Measurements from ENCODE around the gene BGN. TPM values are rescaled to one million over a fixed set of nuclear protein-coding genes. Genes with fewer than 3 reads are reported as not detected.

The BGN gene
- total and polyA plus RNA-seq, 12 donors, result 38.7 to 202 (median 68.0) TPM

GRCh38 chrX:153446636-153446936, 48.2 kb upstream of the BGN start:
- 60 to 68% methylated on average over 10 of the region's 10 CpGs for WGBS, 2 donors
- TF ChIP-seq CTCF (IDR thresholded peaks at IDR 0.05), result no peak
- intact Hi-C loops (cut with DNase I), result no loop called here

GRCh38 chrX:153446950-153447580, 47.7 kb upstream of the BGN start:
- intact Hi-C loops (cut with DNase I), result no loop called here
- ATAC-seq (no peak), DNase-seq (no peak)
- Histone ChIP-seq H3K4me3 (no peak overlapping the region), H3K36me3 (peaks cover 0 to 20% (median 0%) of the 10 kb centered on the region in 9 donors), H3K4me1 (no peaks in the 10 kb centered on the region), H3K27me3 (peaks cover 0 to 10% (median 0%) of the 10 kb centered on the region in 7 donors), H3K27ac (no peak overlapping the region), H3K9me3 (no peaks in the 10 kb centered on the region)
- TF ChIP-seq CTCF (IDR thresholded peaks at IDR 0.05), result no peak
- WGBS, 2 donors, result 91 to 93% methylated on average over 12 to 17 of the region's 17 CpGs

More at GRCh38 chrX:153446636-153446936, 48.2 kb upstream of the BGN start:
- H3K9me3 ChIP-seq, result no peaks in the 10 kb centered on the region
- H3K27me3 ChIP-seq, result peaks cover 0 to 10% (median 0%) of the 10 kb centered on the region in 7 donors
- peak in 1 of 8 donors; percentile 13 for ATAC-seq
- no peak overlapping the region for H3K27ac ChIP-seq
- H3K36me3 ChIP-seq, result peaks cover 0 to 17% (median 0%) of the 10 kb centered on the region in 9 donors
- H3K4me3 ChIP-seq, result no peak overlapping the region
- H3K4me1 ChIP-seq, result no peaks in the 10 kb centered on the region
- DNase-seq, result no peak

- peaks cover 0 to 9% (median 0%) of the 10 kb centered on the region in 7 donors for H3K27me3 ChIP-seq
- no peaks in the 10 kb centered on the region for H3K4me1 ChIP-seq
- no peak overlapping the region for H3K27ac ChIP-seq
- intact Hi-C loops (cut with DNase I), result no loop called here
- no peak for DNase-seq
- H3K9me3 ChIP-seq, result no peaks in the 10 kb centered on the region
- ATAC-seq, result no peak
- 88% methylated on average over 8 of the region's 8 CpGs for WGBS, 2 donors
- H3K4me3 ChIP-seq, result no peak overlapping the region
- H3K36me3 ChIP-seq, result peaks cover 0 to 20% (median 0%) of the 10 kb centered on the region in 9 donors
- no peak for TF ChIP-seq CTCF (IDR thresholded peaks at IDR 0.05)
Observed at GRCh38 chrX:153447581-153447960, 47.2 kb upstream of the BGN start.

GRCh38 chrX:153448556-153449367, 46.0 kb upstream of the BGN start:
- WGBS, 2 donors, result 98 to 99% methylated on average over 13 to 21 of the region's 21 CpGs
- Histone ChIP-seq H3K27ac (no peak overlapping the region), H3K4me3 (no peak overlapping the region), H3K4me1 (no peaks in the 10 kb centered on the region), H3K36me3 (peaks cover 0 to 29% (median 0%) of the 10 kb centered on the region in 9 donors), H3K27me3 (peaks cover 0 to 6% (median 0%) of the 10 kb centered on the region in 7 donors), H3K9me3 (no peaks in the 10 kb centered on the region)
- no peak for ATAC-seq
- intact Hi-C loops (cut with DNase I), result no loop called here
- TF ChIP-seq CTCF (IDR thresholded peaks at IDR 0.05), result no peak
- no peak for DNase-seq
